T-cell (primary cell): ENCODE results near the gene ZNF106. TPM values are rescaled to one million over a fixed set of nuclear protein-coding genes. Genes with fewer than 3 reads are reported as not detected.
A peak's percentile ranks its signal among the peaks of the same experiment; 100 is the strongest.

Experiments used
- ATAC-seq, 4 experiments: fragments of 200-7000 bp in 3 of 4; fragments of 150-1000 bp in 1 of 4; cut with Tn5 transposase; replicated peaks in 1 of 4; 1 replicate in 3 of 4; 2 replicates in 1 of 4; pipeline ENCODE4 v1.10.0; 2021; ENCODE audit warnings: moderate library complexity in 3 of 4, mild to moderate bottlenecking in 2 of 4, moderate number of reproducible peaks in 1 of 4
- CTCF ChIA-PET, 2 donors: fragments of 300-600 bp; sonication (Branson Sonifier 250); formaldehyde crosslinking; loops; one replicate each; lab custom pipeline; 2022; ENCODE audit warnings: antibody characterized with exemption in 2 of 2; lab: Charles Lee
- POLR2A ChIA-PET, 2 donors: fragments of 300-600 bp; sonication (Branson Sonifier 250); formaldehyde crosslinking; loops; one replicate each; lab custom pipeline; 2022; ENCODE audit warnings: antibody characterized with exemption in 2 of 2; lab: Charles Lee
- DNase-seq, 35 experiments: peaks; one replicate each; pipeline versions ENCODE4 v3.0.0 to v3.0.0-alpha.2; 2013 to 2023
- H3K27ac ChIP-seq: one replicate; pipeline ENCODE4 v1.5.1; 2013; ENCODE audit warnings: low read length
- H3K27me3 ChIP-seq, 2 experiments: replicated peaks in 1 of 2; 1 replicate in 1 of 2; 2 replicates in 1 of 2; pipeline versions ENCODE4 v1.6.1 to v1.7.0; 2013; ENCODE audit warnings: low read length in 1 of 2, mixed read lengths in 1 of 2; ENCODE audit not compliant: control insufficient read depth in 2 of 2, insufficient read depth in 2 of 2; ENCODE audit errors: extremely low read depth in 1 of 2
- H3K36me3 ChIP-seq, 2 donors: 1 replicate in 1 of 2; 2 replicates in 1 of 2; pipeline versions ENCODE4 v1.6.1 to v1.7.0; 2013; ENCODE audit warnings: low read length in 1 of 2; ENCODE audit not compliant: control insufficient read depth in 2 of 2, insufficient read depth in 1 of 2; ENCODE audit errors: extremely low read depth in 1 of 2
- H3K4me1 ChIP-seq, 2 experiments: 1 replicate in 1 of 2; 2 replicates in 1 of 2; pipeline versions ENCODE4 v1.6.1 to v1.7.0; 2013; ENCODE audit warnings: low read length in 2 of 2, mixed read lengths in 1 of 2; ENCODE audit not compliant: insufficient read depth in 2 of 2, control insufficient read depth in 1 of 2; ENCODE audit errors: extremely low read depth in 1 of 2
- H3K4me3 ChIP-seq, 2 donors: 1 replicate in 1 of 2; 2 replicates in 1 of 2; pipeline versions ENCODE4 v1.5.1 to v1.7.0; 2013; ENCODE audit warnings: mild to moderate bottlenecking in 2 of 2, low read length in 1 of 2, moderate library complexity in 1 of 2; ENCODE audit not compliant: control insufficient read depth in 1 of 2; ENCODE audit errors: extremely low read depth in 1 of 2
- H3K9me3 ChIP-seq: 2 replicates; pipeline ENCODE4 v1.7.0; 2013
- H3K27ac Mint-ChIP-seq, 2 donors: one replicate each; pipeline ENCODE4 v1.8.0; 2020 to 2021; ENCODE audit warnings: mild to moderate bottlenecking in 2 of 2, mixed read lengths in 2 of 2
- H3K27me3 Mint-ChIP-seq, 2 donors: one replicate each; pipeline ENCODE4 v1.8.0; 2021 to 2022; ENCODE audit warnings: mixed read lengths in 2 of 2
- H3K36me3 Mint-ChIP-seq: one replicate; pipeline ENCODE4 v1.8.0; 2021; ENCODE audit warnings: mixed read lengths
- H3K4me1 Mint-ChIP-seq, 3 donors: one replicate each; pipeline ENCODE4 v1.8.0; 2020 to 2022; ENCODE audit warnings: mixed read lengths in 3 of 3, mild to moderate bottlenecking in 1 of 3
- H3K4me3 Mint-ChIP-seq, 3 donors: one replicate each; pipeline ENCODE4 v1.8.0; 2020 to 2022; ENCODE audit warnings: mild to moderate bottlenecking in 3 of 3, mixed read lengths in 3 of 3, moderate library complexity in 3 of 3
- H3K9me3 Mint-ChIP-seq, 3 donors: one replicate each; pipeline ENCODE4 v1.8.0; 2020 to 2022; ENCODE audit warnings: mixed read lengths in 3 of 3
- WGBS: methylation state at CpG from one replicate; pipeline ENCODE4 v1.1.5; 2013; ENCODE audit warnings: missing lambda C conversion rate; ENCODE audit not compliant: insufficient coverage; 5-methylcytosine and 5-hydroxymethylcytosine counted together
- total RNA-seq, 35 experiments: library from RNA in 6 of 35; stranded (reverse) in 6 of 35; fragments of 120-200 nt in 1 of 35; gene quantifications; one replicate each; pipeline versions ENCODE4 v1.2.1 to v1.2.4 and lab custom pipeline; 2013 to 2026

The ZNF106 gene
- 10 to 100 TPM; 33.1 to 41.1 (median 36.7) TPM for total RNA-seq
- total RNA-seq (2013) = 38.2 TPM
- total RNA-seq (lab: John Stamatoyannopoulos, UW) = 63.6 to 186 (median 121) reads per million in 29 experiments

- no peaks in the 10 kb centered on the region for H3K36me3 Mint-ChIP-seq
- H3K4me1 Mint-ChIP-seq = peaks cover 51 to 64% (median 53%) of the 10 kb centered on the region in 3 donors
- H3K9me3 Mint-ChIP-seq = no peaks in the 10 kb centered on the region
- H3K27ac ChIP-seq = peak within 1 kb of the TSS; percentile 89
- no peaks in the 10 kb centered on the region for H3K27me3 Mint-ChIP-seq
- H3K4me3 Mint-ChIP-seq = peak within 1 kb of the TSS; percentile 95 to 98 (median 96)
- no peaks in the 10 kb centered on the region for H3K9me3 ChIP-seq
- no peaks in the 10 kb centered on the region for H3K36me3 ChIP-seq
- H3K27me3 ChIP-seq = no peaks in the 10 kb centered on the region
- CTCF ChIA-PET = no interaction called here
- peak within 1 kb of the TSS; percentile 97 to 98 for H3K27ac Mint-ChIP-seq
- 0% methylated on average over 37 of the region's 51 CpGs for WGBS
- peak within 1 kb of the TSS; percentile 93 to 100 for H3K4me3 ChIP-seq
- DNase-seq (peak; percentile 68 to 92 (median 81)), ATAC-seq (peak; percentile 54 to 65 (median 60))
- H3K4me1 ChIP-seq = peaks cover 26 to 39% of the 10 kb centered on the region in 2 experiments
- POLR2A ChIA-PET = interaction anchor here (0.5 to 0.8 kb wide), 4 partner anchors 84 to 1193 kb away, joined by 3 to 8 read pairs (median 4); partner anchors contain the start of genes GANC (in 1 of the 2), STARD9 (in 1 of the 2) and TMEM87A (in 1 of the 2)
Observed at GRCh38 chr15:42490671-42491538, at the start of gene ZNF106. TSS of gene ZNF106 (minus strand) at chr15:42491141. CDS start at chr15:42472289, 18,852 bp downstream.

GRCh38 chr15:42533246-42533645 is 42.3 kb upstream of the ZNF106 start:
- H3K27me3 Mint-ChIP-seq = no peaks in the 10 kb centered on the region
- DNase-seq (no peak), ATAC-seq (no peak)
- no peaks in the 10 kb centered on the region for H3K4me1 Mint-ChIP-seq
- no peaks in the 10 kb centered on the region for H3K9me3 Mint-ChIP-seq
- H3K36me3 Mint-ChIP-seq = peaks cover 44% of the 10 kb centered on the region
- no peak overlapping the region for H3K4me3 ChIP-seq
- H3K27ac ChIP-seq = no peak overlapping the region
- ChIA-PET CTCF (no interaction called here), POLR2A (interaction anchor here in 1 of 2 donors (0.6 kb wide), 1 partner anchor 35 kb away, joined by 5 read pairs; no protein-coding TSS in a partner anchor)
- no peaks in the 10 kb centered on the region for H3K27me3 ChIP-seq
- no peaks in the 10 kb centered on the region for H3K4me1 ChIP-seq
- no peak overlapping the region for H3K27ac Mint-ChIP-seq
- WGBS = no CpG with 5 or more reads among the region's 1 CpG
- peaks cover 11 to 30% of the 10 kb centered on the region in 2 donors for H3K36me3 ChIP-seq
- H3K4me3 Mint-ChIP-seq = no peak overlapping the region
- H3K9me3 ChIP-seq = no peaks in the 10 kb centered on the region

DNA sequence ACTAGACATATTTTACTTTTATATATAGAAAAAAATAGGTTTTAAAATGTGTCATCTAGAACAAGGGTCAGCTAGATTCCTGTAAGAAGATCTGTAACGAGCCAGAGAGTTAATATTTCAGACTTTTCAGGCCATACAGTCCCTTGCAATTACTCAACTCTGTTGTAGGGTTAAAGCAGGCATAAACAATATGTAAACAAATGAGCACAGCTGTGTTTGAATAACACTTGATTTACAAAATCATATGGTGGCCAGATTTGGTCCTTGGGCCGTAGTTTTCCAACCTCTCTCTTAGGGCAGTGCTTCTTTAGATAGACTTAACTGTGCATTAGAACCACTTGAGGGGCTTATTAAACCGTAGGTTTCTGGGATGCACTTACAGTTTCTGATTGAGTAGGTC is 38.0 kb upstream of the ZNF106 start:
- Histone ChIP-seq H3K4me1 (no peaks in the 10 kb centered on the region), H3K4me3 (no peak overlapping the region), H3K27me3 (no peaks in the 10 kb centered on the region), H3K27ac (no peak overlapping the region), H3K9me3 (no peaks in the 10 kb centered on the region), H3K36me3 (peaks cover 15 to 32% of the 10 kb centered on the region in 2 donors)
- no peaks in the 10 kb centered on the region for H3K27me3 Mint-ChIP-seq
- H3K4me1 Mint-ChIP-seq = no peaks in the 10 kb centered on the region
- no CpG with 5 or more reads among the region's 3 CpGs for WGBS
- H3K4me3 Mint-ChIP-seq = no peak overlapping the region
- H3K27ac Mint-ChIP-seq = no peak overlapping the region
- no peaks in the 10 kb centered on the region for H3K9me3 Mint-ChIP-seq
- ATAC-seq (no peak), DNase-seq (no peak)
- ChIA-PET CTCF (no interaction called here), POLR2A (no interaction called here)
- H3K36me3 Mint-ChIP-seq = peaks cover 35% of the 10 kb centered on the region

- CTCF ChIA-PET = no interaction called here
- no peak overlapping the region for H3K27ac Mint-ChIP-seq
- no CpG with 5 or more reads among the region's 2 CpGs for WGBS
- H3K27me3 Mint-ChIP-seq = no peaks in the 10 kb centered on the region
- H3K27ac ChIP-seq = no peak overlapping the region
- H3K36me3 Mint-ChIP-seq = peaks cover 17% of the 10 kb centered on the region
- no peaks in the 10 kb centered on the region for H3K9me3 Mint-ChIP-seq
- H3K4me3 Mint-ChIP-seq = no peak overlapping the region
- no peak for DNase-seq
- H3K4me1 Mint-ChIP-seq = no peaks in the 10 kb centered on the region
- H3K4me3 ChIP-seq = no peak overlapping the region
- H3K9me3 ChIP-seq = no peaks in the 10 kb centered on the region
- no peaks in the 10 kb centered on the region for H3K27me3 ChIP-seq
- POLR2A ChIA-PET = no interaction called here
- H3K36me3 ChIP-seq = peaks cover 5 to 20% of the 10 kb centered on the region in 2 donors
- ATAC-seq = no peak
- no peaks in the 10 kb centered on the region for H3K4me1 ChIP-seq
Observed at GRCh38 chr15:42523331-42523730, 32.4 kb upstream of the ZNF106 start.

- peaks cover 5 to 13% (median 6%) of the 10 kb centered on the region in 3 donors for H3K4me1 Mint-ChIP-seq
- no peak overlapping the region for H3K27ac Mint-ChIP-seq
- no peaks in the 10 kb centered on the region for H3K27me3 Mint-ChIP-seq
- POLR2A ChIA-PET = interaction anchor here in 1 of 2 donors (0.6 kb wide), 1 partner anchor 139 kb away, joined by 12 read pairs; no protein-coding TSS in a partner anchor
- no peak for DNase-seq
- H3K9me3 Mint-ChIP-seq = no peaks in the 10 kb centered on the region
- no peak for ATAC-seq
- Histone ChIP-seq H3K27me3 (no peaks in the 10 kb centered on the region), H3K4me1 (no peaks in the 10 kb centered on the region), H3K27ac (no peak overlapping the region), H3K4me3 (no peak overlapping the region), H3K9me3 (no peaks in the 10 kb centered on the region), H3K36me3 (peaks cover 0 to 33% of the 10 kb centered on the region in 2 donors)
- no peak overlapping the region for H3K4me3 Mint-ChIP-seq
- no CpG with 5 or more reads among the region's 4 CpGs for WGBS
- H3K36me3 Mint-ChIP-seq = peaks cover 41% of the 10 kb centered on the region
- CTCF ChIA-PET = interaction anchor here in 1 of 2 donors (0.6 kb wide), 1 partner anchor 51 kb away, joined by 3 read pairs; no protein-coding TSS in a partner anchor
Observed at GRCh38 chr15:42511007-42511391, 20.1 kb upstream of the ZNF106 start.

DNA sequence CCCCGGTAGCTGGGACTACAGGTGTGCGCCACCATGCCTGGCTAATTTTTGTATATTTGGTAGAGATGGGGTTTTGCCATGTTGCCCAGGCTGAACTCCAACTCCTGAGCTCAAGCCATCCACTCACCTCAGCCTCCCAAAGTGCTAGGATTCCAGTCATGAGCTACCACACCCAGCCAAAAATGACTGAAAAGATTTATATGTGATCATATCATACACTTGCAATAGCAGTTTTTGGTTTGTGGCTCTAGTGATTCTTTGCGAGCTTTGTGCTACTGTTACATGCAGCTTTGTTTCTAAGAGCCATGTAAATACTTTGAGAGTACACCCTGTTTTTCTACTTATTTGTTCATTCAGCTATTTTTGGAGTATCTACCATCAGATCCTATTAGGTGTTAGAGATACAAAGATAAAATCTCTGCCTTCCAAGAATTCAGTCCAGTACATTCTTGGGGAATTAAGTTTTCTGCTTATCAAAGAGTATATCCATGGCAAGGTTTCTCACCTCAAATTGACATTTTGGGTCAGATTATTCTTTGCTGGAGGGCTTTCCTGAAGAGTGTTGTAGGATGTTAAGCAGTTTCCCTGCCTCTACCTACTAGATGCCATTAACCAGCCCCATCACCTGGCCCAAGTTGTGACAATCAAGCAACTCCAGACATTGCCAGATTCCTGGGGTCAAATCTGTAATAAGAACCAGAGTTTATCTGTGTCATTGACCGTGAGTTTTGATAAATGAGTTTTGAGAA is 19.5 kb upstream of the ZNF106 start:
- ChIA-PET CTCF (interaction anchor here in 1 of 2 donors (0.6 kb wide), 2 partner anchors 10 to 52 kb away, joined by 3 to 4 read pairs; no protein-coding TSS in a partner anchor), POLR2A (interaction anchor here (0.5 to 0.6 kb wide), 2 partner anchors 140 to 308 kb away, joined by 3 to 12 read pairs; no protein-coding TSS in a partner anchor)
- no peaks in the 10 kb centered on the region for H3K9me3 ChIP-seq
- Mint-ChIP-seq H3K4me1 (peaks cover 6 to 13% (median 6%) of the 10 kb centered on the region in 3 donors), H3K9me3 (no peaks in the 10 kb centered on the region), H3K27ac (no peak overlapping the region), H3K36me3 (peaks cover 36% of the 10 kb centered on the region), H3K4me3 (no peak overlapping the region), H3K27me3 (no peaks in the 10 kb centered on the region)
- H3K4me1 ChIP-seq = no peaks in the 10 kb centered on the region
- no peaks in the 10 kb centered on the region for H3K27me3 ChIP-seq
- no CpG with 5 or more reads among the region's 4 CpGs for WGBS
- H3K4me3 ChIP-seq = no peak overlapping the region
- ATAC-seq (no peak), DNase-seq (no peak)
- H3K36me3 ChIP-seq = peaks cover 0 to 28% of the 10 kb centered on the region in 2 donors
- no peak overlapping the region for H3K27ac ChIP-seq
